G401.6 (cell line): Measurements from ENCODE around the gene ARID5B.
"Not testable (repeated sequence)": the region's sequence is repeated elsewhere in the genome, so short reads cannot be mapped to it uniquely, and the experiment has no call there.

Source experiments
- FAIRE-seq: peaks from 2 replicates; lab custom pipeline; 2012; peaks lifted over from hg19 to GRCh38; lab: Jason Lieb, UNC

The ARID5B gene, protein sequence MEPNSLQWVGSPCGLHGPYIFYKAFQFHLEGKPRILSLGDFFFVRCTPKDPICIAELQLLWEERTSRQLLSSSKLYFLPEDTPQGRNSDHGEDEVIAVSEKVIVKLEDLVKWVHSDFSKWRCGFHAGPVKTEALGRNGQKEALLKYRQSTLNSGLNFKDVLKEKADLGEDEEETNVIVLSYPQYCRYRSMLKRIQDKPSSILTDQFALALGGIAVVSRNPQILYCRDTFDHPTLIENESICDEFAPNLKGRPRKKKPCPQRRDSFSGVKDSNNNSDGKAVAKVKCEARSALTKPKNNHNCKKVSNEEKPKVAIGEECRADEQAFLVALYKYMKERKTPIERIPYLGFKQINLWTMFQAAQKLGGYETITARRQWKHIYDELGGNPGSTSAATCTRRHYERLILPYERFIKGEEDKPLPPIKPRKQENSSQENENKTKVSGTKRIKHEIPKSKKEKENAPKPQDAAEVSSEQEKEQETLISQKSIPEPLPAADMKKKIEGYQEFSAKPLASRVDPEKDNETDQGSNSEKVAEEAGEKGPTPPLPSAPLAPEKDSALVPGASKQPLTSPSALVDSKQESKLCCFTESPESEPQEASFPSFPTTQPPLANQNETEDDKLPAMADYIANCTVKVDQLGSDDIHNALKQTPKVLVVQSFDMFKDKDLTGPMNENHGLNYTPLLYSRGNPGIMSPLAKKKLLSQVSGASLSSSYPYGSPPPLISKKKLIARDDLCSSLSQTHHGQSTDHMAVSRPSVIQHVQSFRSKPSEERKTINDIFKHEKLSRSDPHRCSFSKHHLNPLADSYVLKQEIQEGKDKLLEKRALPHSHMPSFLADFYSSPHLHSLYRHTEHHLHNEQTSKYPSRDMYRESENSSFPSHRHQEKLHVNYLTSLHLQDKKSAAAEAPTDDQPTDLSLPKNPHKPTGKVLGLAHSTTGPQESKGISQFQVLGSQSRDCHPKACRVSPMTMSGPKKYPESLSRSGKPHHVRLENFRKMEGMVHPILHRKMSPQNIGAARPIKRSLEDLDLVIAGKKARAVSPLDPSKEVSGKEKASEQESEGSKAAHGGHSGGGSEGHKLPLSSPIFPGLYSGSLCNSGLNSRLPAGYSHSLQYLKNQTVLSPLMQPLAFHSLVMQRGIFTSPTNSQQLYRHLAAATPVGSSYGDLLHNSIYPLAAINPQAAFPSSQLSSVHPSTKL

DNA sequence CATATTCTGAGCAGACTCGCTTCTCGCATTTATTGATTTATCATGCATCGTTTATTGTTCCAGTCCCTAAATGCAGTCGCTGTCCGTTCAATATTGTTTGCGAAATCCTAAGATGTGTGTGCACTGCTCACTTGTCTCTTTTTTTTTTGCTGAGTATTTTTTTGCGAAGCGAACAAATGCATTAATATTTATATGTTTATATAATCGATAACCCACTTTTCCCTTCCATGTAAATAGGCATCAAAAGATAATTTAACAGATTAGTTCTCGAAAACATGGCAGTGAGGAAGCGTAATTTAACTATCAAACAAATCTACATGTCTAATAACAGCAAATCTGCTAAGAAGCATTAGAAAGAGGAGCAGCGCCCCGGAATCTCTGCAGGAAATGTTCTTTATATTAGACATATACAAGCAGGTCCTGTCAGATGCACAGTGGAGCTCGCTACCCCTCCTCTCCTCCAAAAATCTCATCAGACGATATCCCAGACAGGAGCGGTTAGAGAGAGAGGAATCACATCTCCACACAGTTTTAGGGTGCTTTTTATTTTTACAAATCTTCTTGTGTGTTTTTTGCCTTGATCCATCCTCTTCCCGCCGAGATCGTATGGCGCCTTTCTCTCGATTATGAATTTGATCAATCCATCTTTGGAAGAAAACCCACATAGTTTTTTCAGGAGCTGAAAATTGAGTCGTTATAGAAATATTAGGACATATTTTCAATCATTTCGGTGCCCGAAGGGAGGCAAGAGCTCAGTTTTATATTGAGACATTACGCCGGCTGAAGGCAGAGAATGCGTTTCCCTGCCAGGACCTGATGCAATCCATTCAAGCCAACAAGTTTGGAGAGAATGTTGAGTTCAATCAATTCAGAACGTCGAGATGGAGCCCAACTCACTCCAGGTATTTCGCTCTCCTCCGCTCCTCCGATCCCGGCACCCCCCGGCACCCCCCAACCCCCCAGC lies at the start of gene ARID5B:
Gene ARID5B, plus strand, starts transcription at position 871 of the 964 bp plus-strand sequence. Its CDS starts 11 bp downstream, at position 882.
- no peak for FAIRE-seq

DNA sequence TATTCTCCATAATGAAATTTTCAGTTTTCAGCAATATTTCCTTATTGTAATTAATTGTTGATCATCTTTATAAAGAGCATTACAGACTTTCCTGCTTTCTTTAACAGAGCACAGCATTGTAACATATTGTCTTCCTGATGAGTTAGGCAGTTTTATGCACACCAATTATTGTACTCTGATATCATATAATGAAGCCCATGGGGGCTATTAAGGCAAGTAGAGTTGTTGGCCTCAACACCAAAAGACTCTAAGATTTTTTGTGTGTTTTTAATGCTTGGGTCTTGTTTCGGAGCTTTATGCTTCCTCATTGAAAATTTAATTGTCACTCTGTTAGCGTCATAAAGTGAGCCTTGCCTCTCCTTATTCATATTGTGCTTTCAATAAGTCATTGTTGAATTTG lies 49.2 kb upstream of the ARID5B start:
- no peak for FAIRE-seq

DNA sequence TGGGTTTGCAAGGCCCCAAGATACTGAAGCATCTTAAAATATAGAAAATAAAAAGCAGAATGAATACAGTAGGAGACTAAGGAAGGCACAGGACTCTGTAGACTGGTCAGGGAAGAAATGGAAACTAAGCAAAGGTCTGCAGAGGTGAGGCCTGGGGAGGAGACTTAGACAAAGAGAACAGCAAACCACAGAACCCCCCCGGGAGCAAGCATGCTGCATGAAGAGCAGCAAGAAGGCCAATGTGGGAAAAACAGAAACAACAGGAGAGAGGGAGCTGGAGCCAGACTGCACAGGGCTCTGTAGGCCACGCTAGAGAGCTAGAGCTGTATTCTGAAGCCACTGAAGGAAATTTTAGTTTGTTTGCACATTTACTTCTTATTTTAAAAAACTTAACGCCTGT lies 45.7 kb upstream of the ARID5B start:
- FAIRE-seq: no peak

DNA sequence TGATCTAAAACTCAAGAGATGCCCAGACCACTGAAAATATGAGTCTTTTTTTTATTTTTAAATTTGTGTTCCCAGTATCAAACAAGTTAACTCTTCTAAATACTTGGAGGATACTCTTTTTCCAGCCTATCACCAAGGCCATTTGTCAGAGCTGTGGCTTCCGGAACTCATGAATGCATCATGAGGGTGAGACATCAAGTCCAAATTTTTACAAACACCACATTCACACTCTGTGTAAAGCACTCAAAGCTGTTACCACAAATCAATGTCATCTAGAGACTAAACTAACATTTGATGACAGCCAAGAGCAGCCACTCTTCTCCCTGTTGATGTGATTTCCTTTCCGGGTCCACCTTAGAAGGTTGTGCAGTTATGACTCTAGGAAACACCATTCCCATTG lies 43.8 kb upstream of the ARID5B start:
- FAIRE-seq: no peak

DNA sequence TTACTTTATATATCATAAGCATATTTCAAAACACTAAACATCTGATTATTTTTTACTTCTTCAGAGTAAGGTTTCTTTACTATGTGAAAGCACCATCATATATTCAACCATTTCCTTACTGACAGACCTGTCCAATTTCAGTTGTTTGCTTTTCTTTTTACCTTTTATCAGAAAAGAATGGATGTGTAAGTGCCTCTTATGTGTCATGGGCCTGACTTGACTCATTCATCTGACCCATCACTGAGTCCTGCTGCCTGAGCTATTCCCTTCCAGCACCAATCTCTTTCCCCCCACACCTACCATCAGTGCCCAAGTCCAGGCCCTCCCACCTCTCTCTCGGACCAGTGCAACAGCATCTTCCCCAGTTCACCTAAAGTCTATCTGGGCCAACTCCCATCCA lies 41.7 kb upstream of the ARID5B start:
- no peak for FAIRE-seq

DNA sequence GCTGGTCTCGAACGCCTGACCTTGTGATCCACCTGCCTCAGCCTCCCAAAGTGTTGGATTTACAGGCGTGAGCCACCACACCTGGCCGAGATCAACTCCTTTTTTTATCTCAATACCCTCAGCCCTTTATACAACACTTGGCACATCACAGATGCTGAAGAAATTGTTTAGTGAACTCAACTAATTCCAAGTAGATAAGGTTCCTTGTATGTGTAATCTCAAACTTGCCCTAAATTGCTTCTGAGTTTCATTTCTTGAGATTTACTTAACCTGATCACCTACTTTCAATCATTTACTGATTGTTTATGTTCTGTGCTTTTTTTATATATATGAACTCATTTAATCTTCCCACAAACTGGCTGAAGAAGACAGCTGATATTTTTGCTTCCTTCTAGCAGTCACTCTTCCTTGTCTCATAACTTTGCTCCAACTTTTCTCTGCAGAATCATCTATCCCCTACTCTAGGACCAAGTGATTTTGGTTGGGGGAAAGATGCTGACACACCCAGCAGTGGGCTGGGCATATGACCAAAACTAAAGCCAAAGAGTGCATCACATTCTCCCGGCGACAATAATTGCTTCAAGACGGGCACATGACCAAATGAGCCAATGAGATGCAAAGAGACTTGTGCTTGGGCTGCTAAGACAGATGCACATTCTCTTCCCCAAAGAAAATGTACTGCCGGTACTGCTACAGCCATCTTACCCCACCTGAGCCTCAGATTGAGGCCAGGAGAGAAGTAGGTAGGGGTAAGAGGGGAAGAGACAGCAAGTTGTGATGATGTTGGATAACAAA lies 40.3 kb upstream of the ARID5B start:
- FAIRE-seq: no peak

DNA sequence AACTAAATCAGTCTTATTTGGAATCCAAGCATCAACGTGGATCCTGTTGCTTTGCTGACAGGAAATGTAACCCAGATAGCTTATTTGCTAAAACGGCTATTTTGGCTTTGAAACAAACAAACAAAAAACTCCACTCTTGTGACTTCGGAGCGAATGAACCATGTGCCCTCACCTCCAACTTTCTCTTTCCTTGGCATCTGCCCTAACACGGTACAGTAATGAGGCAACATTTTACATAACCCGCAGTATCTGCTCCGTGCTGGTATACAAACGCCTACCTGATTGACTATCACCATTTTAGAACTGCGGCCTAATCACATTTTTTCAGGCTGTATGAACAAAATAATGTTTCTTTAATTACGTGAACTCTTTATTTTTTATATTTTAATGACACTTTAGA lies 37.5 kb upstream of the ARID5B start:
- no peak for FAIRE-seq

DNA sequence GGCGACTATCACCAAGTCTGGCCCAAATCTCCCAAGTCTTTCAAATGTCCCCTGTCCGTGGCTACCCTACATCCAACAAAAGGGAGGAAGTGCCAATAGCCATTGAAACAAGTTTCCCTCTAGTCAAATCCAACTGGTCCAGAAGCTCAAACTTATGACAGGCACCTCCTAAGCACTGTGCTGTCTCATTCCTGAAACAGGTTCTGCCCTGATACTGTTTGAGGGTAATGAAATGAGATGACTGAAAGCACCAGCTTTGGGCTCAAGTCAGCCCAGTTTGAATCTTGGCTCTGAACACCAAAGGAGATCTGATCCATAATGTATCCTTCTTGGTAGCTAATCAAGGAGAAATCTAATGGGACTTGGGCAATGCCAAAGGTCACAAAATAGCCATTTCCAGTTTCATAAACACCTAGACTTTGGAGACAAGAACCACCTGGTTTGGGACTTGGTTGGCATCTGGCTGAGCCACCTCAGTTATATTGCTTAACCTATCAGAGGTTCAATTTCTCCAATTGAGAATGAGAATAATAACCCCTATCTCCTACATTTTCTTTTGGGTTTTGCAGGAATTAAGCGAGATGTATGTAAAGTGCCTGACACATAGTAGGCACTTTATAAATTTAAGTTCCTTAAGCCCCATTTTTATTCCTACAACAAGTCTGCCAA lies 34.7 kb upstream of the ARID5B start:
- no peak for FAIRE-seq

DNA sequence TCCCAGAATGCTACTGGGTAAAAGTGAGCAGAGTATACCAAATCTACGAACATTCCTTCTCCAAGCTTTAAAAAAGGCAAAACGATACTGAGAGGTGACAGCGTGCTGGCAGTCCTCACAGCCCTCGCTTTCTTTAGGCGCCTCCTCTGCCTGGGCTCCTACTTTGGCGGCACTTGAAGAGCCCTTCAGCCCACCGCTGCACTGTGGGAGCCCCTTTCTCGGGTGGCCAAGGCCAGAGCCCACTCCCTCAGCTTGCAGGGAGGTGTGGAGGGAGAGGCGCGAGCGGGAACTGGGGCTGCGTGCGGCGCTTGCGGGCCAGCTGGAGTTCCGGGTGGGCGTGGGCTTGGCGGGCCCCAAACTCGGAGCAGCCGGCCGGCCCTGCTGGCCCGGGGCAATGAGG lies 34.1 kb upstream of the ARID5B start:
- not testable (repeated sequence) for FAIRE-seq

DNA sequence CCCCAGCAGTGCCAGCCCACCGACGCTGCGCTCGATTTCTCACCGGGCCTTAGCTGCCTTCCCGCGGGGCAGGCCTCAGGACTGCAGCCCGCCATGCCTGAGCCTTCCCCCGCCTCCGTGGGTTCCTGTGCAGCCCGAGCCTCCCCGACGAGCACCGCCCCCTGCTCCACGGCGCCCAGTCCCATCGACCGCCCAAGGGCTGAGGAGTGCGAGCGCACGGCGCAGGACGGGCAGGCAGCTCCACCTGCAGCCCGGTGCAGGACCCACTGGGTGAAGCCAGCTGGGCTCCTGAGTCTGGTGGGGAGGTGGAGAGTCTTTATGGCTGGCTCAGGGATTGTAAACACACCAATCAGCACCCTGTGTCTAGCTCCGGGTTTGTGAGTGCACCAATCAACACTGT lies 33.7 kb upstream of the ARID5B start:
- FAIRE-seq: not testable (repeated sequence)

DNA sequence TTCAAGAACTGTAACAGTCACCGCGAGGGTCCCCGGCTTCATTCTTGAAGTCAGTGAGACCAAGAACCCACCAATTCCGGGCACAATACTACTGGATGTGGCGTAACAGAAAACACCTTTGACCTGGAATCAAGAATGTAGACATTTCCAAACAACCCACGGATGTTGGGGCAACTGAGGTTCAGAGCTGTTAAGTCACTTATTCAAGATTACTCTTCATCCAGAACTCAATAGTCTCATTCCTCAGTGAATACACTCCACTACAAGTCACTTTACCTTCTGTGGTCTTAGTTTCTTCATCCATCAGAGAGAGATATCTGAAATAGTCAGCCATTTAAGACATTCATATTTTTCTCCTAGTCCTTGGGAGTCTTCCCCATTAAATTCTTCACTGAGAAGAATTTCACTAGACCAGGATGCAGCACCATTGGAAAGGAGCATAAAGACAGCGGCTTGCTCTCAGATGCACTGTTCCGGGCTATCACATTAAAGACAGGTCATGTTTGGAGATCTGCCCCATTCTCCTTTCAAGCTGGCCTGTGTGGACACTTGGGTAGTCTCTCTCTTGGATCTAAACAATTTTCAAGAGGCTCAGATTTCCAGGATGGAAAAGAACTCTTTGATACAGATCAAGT lies 32.3 kb upstream of the ARID5B start:
- no peak for FAIRE-seq

DNA sequence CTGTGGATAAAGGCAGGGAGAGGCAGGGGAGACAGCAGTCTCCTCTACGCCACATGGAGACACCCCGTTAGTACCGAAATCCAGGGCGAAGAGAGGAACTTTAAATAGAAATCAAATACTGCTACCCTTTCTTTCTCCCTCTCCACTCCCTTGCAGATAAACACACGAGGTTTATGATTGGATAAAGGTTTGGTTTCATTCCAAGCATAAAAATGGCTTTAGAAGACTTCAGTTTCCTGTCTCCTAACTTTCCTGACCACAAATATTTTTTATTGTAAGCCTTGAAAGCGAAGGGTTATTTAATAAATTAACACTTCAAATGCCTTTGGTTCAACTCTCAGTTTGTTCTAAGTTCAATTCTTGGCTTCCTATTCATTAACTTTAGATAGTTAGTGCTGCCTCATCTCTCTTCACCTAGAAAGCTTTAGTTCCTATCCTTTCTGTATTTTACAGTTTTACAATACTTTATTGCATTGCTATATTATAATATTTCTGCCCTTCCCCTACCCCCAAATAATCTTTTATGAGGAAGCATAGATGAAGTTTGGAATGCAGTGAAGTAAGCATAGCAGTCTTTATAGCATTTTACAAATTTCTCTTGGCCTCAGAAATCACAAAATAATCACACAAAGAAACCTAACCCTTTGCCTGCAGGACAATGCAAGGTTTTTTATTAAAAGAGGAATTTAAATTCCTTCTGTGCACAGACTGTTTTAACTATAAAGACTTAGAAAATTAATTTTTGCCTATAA lies 31.5 kb upstream of the ARID5B start:
- FAIRE-seq: no peak

DNA sequence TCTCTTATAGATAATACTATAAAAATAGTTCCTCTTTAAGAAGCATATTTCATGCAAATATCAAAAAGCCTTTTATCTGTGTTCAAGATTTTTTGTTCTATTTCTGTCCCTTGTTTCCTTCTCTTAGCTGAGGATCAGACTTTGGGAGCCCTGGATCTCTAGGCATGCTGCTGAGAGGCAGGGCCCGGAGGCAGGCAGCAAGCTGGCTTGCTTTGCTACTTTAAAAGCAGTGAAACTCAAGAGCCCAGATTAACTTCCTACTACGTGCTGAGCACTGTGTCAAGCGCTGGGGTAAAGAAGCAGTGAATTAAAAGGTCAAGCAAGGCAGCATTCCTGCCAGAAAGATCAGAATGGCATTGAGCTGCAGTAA lies 31.0 kb upstream of the ARID5B start:
- FAIRE-seq: no peak

DNA sequence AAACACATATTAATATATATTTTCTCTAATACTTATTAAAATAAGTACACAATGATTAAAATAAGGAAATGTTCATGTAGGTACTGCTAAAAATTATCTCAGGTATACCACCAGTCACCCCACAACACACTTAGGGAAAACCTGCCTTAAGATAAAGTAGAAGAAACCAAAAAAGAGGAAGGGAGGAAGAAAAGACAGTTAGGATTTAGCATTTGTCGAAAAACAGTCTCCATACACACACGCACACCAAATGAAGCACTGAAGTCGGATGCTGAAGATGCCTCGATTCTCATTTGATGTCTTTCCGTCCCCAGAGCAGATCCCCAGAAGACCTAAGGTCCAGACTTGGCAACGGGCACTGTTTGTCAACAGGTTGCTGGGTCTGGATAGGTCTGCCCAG lies 30.0 kb upstream of the ARID5B start:
- FAIRE-seq: no peak

DNA sequence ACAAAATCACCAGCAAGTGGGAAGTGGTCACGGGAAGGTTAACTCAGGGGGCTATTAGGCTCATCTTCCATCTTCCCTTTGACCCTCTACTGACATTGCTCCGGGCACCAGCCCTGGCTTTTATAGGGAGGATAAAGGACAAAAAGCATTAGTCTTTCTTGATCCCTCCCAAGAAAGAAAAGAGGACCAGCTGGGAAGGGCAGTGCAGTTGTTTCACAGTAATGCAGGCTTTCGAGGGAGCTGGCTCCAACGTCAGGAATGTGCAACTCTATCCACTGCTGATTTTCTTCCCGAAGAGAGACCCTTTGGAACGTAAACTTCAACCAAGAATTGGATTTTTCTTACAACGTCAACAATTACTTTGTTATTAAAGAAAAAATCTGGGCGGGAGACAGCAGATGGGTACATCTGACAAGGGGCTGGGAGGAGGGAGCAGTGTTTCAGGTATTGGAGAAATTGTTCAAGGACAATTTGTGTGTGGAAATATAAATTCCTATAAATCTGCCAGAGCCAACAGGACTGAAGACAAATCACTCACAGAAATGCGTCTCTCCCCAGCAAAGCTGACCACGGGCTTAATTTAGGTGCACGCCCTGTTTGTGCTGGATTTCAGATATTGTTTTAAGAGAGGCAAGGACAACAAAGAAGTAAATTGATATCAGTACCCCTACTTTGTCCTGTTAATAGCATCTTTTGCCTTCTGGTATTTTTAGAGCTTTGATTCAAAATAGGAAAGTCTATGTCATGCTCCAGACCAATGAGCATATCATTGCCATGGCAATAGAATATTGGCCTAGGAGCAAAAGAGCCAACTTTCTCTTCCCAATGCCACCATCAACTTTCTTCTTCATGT lies 23.4 kb upstream of the ARID5B start:
- FAIRE-seq: no peak

DNA sequence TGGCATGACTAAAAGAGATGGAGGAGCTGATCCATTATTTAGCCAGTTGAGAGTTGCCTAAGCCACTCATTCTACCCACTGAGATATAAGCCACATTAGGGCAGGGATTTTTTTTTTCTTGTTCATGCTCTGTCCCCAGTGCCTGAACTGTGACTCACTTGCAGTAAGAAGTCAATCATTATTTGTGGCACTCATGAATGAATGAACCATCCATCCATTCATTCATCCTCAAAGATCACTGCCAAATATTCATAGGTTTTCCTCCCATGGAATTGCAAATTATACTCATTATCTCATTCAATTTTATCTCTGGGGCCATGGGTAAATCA lies 22.8 kb upstream of the ARID5B start:
- no peak for FAIRE-seq

DNA sequence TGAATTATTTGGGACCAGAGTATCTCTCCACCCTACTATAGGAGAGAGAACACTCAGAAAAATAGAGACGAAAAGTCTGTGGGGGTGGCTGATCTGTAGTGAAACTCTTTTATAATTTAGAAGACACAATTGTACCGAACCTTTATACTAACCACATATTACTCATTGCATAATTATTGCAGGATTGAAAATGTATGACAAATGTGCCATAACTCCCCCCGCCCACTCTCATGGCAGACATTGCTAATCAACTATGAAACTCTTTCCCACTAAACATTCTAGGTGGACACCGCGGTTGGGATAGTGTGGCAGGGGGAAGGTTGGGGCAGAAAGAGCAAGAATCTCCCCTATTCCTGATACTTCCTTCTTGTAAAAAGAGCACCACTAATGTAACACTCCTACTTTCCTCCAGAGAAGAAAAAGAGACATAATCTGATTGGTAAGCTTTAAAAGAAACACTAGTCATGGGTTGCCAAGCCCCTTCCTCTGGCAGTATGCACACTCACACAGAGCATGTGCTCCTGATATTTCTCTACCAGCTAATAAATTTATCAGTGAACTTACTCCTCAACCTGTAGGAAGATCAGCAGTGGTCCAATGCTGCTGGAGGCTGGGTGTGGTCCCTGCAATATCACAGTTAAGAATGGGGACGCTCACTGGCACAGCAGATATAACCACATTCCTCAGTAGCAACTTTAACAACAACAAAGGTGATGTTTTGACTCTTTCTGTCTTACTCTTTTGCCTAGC lies 18.7 kb upstream of the ARID5B start:
- no peak for FAIRE-seq
